NCI-H774 (cell line): ENCODE results near the gene RIMOC1.

Source experiments
- DNase-seq: peaks from one replicate; lab custom pipeline; 2025; lab: John Stamatoyannopoulos, UW

Gene RIMOC1, protein sequence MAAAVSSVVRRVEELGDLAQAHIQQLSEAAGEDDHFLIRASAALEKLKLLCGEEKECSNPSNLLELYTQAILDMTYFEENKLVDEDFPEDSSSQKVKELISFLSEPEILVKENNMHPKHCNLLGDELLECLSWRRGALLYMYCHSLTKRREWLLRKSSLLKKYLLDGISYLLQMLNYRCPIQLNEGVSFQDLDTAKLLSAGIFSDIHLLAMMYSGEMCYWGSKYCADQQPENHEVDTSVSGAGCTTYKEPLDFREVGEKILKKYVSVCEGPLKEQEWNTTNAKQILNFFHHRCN

DNA sequence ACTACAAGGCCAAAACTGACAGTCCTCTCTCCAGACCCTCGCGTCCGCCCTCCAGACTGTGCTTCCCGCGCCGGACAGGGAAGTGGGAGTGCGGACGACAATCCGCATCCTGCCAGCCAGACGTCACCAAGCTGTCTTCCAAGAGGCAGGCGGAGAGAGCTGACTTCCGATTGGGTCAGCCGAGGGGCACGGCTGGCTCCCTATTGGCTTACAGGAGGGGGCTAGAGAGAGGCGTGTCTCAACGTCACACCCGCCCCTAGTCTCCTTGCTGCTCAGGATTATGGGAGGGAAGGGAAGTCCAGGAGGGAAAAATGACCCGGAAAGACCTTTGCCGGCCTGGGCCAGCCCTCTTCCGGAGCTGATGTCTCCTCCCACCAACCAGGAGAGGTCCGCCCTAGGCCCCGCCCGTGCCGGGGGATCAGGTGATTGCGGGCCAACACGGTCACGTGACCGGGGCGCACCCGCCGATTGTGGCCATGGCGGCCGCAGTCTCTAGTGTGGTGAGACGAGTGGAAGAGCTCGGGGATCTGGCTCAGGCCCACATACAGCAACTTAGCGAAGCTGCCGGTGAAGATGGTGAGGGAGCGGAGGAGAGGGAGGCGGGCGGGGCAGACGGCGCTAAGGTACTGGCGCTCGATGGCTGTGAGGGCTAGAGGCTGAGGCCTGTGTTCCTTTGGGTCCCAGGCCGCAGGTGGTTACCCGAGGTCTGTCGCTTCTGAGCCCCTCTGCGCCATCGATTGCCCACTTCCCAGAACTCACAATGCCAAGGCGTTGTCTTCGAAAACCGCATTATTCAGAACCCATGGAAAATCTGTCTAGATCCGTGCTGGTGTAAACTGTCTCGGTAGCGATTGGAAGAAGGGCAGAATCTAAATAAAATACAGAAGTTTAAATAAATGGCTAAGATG is at the start of gene RIMOC1:
Gene RIMOC1 (plus strand): TSS at position 453 of the 908 bp plus-strand sequence. CDS start 24 bp downstream, at position 477.
- DNase-seq = peak; percentile 100

DNA sequence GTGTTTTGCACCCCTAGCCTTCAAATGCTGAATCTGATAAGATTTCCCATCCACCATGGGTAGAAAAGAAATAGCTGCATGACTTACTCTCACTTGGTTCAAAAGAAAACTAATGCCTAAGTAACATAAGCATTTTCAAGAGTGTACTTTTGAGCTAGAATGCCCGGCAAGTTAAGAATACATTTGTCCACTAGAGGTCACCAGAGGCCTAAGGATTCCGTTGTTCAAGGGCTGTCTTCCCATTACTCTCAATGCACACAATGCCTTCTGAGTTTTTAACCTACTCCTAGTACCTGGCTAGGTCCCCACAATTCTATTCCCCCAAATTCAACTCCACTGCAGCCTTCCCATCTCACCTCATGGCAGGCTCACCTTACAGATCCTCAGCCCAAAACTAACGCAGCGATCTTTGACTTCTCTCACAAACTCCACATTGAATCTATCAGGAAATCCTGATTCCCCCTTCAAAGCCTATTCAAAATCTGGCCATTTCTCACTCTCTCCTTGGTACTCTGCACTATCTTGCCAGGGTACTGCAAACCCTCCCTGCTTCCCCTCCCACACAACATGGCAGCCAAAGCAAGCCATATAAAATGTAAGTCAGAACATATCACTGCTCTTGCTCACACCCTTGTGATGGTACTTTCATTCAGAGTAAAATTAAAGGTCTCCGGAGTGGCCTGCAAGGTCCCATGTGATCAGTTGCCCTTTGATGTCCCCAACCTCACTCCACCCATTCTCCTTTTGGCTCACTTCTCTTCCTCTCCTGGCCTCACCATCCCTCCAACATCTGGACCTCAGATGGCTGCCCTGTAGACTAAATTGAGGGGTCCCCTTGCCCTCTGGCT is 47.3 kb upstream of the RIMOC1 start:
- DNase-seq = peak; percentile 67

DNA sequence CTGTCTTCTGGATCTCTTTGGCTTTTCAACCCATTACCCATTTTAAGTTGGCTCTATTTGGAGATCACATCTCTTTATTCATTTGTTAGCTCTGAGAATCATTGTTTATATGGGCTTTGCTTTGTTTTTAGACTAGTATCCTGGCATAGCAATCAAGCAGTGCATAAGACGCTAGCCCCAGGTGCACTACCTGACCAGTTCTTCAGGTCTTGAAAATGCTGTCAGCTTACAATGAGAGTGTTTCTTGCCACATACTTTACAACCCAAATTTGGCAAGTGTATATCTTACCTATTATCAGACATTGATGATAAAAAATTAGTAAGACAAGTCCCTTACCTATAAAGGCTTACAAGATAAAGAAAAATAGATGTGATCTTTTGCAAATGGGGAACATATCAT is 46.2 kb upstream of the RIMOC1 start:
- no peak for DNase-seq

DNA sequence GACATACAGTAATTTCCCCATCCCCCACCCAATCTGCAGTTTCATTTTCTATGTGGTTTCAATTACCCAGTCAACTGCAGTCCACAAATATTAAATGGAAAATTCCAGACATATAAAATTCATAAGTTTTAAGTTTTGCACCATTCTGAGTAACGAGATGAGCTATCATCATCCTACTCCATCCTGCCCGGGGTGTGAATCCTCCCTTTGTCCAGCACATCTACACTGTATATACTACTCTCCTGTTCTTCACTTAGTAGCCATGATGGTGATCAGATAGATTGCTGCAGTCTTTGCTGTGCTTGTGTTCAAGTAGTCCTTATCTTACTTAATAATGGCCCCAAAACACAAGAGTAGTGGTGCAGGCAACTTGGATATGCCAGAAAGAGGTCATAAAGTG is 45.3 kb upstream of the RIMOC1 start:
- no peak for DNase-seq

DNA sequence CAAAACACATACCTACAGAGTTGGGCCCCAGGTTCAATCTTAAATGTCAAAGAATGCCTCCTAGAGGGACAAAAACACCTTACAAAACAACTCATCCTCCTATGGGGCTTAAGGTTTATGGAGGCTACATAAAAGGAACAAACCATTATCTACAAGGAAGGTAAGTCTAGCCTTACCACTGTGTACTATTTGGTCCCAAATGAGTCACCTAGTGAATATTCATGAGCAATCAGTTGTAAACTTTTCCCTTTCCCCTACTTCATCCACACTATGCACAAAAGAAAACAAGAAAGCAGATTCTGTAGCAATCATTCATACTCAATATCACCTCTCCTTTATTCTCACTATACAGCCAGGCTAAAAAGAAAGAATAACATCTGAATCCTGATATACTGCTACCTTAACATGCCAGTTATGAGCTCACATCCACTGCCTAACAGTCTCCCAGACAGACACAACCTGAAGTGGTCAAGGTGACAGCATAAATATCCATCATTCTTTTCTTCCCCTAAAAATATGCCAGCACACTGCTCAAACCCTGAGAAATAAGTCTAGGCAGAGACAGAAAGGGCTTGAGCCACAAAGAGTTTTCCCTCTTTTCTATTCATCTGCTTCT is 40.2 kb upstream of the RIMOC1 start:
- no peak for DNase-seq

DNA sequence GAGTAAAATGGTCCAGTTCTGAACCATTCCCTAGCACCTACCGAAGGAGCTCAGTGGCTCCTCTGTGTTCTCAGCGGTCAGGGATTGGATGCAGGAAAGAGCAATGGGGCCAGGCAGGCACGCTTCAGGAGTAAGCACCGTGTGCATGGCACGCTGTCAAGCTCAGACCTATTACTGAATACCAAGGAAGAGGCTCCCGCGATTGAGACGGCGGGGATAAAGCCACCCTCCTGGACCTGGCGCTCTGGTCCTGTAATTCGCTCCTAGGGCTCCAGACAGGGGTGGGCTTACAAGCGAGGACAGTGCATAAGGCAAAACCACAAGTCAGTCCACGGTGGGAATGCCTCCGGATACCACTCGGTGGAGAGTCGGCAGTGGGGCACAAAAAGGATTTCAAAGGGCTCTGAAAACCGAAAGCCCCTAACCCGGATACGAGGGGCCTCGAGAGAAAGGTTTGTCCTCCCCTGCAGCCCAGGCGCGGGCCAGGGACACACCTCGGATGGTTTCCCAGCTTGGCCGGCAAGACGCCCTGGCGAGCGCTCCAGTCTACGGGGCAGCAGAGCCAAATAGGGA is 34.9 kb upstream of the RIMOC1 start:
- no peak for DNase-seq

DNA sequence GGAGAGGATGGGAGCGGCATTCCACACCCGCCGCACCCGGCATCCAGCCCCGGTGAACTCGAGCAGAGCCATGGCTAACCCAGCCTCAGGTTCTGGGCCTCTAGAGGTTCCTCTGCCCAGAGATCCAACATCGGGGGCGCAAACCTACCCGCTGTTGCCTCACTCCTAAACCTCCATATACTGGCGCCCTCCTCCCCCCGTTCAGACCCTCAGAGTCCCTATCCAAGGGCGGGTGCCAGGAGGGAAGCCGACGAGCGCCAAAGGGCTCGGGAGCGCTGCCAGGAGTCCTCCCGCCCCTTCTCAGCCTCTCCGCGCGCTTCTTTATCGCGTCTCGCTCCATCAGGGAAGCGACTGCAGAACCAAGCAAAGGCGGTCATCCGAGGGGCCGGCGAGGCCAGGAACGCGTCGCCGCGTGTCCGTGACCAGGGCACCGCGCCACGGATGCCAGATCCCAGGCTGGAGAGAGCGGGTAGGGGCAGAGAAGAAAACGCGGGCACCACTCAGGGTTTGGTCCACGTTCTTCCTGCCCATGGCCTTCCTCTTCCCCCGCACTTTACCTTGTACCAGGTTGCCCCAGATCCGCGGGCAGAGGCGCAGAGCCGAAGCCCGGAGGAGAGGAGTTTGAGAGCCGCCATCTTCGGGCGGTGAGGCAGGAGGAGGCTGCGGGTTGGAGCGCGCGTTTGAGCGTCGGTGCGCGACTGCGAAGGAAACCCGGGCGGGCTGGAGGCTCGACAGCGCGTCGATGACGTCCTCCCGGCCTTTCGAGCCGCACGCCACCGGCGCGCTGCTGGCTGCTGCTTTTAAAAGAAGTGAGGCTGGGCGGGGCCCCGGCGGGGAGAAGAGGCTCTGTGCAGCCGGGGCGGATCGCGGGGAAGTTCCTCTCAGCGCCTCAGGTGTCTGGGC is 34.2 kb upstream of the RIMOC1 start, which contains the start of gene OXCT1:
Gene OXCT1 (minus strand): TSS at position 702 of the 903 bp plus-strand sequence. CDS start 67 bp downstream, at position 635.
- DNase-seq = peak; percentile 95

DNA sequence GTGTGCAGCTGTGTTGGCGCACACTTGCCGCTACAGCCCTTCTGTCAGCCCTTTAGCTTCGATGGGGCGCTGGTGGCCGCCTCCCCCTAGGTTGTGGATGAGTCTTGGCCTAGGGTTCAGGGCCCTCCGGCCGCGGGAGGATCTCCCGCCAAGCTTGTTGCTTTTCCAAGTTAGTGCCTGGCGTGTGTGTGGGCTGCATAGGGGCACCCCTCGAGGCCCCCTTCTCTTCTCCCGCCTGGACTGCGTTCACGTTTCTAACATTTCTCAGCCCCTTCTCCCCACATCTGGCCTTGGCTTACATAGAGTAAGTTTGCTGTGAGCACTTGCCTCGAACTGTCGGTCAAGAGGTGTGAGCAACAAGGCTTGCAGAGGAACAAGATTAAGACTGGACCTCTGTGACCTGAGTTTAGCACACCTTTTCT is 33.5 kb upstream of the RIMOC1 start:
- DNase-seq = no peak

DNA sequence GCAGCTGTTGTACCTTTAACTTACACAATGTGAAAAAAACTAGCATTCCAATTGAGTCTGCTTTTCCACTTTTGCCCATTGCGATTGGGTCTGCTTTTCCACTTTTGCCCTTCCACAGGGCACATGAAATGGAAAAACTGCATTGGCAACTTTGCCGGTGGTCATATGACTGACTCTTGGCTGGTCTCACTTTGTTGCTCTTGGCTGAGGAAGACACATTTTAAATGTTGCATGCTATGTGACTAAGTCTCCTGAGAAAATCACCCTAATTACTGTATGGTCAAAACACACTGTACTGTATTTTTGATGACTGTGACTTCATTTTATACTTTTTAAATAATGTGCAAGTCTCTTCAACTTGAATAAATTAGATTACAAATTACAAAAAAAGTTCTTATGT is 32.3 kb upstream of the RIMOC1 start:
- DNase-seq = no peak

DNA sequence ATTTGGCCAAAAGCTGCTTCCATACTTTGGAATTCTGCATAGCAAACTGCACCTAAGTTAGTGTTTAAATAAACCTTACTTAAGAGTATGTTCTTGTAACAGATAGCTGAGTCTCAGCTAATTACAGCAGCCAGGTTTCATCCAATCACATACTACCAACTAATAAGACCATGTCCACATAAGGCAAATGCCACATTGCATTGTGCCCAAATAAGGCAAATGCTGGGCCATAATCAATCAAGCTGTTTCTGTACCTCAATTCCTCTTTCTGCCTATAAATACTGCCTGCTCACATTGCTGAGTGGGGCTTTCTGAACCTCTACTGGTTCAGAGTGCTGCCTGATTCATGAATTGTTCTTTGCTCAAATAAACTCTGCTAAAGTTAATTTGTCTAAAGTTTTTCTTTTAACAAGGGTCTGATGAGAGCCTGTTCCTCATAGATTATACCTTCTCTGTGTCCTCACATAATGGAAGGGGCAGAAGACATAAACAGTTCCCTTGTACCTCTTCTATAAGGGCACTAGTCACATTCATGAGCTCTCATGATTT is 29.6 kb upstream of the RIMOC1 start:
- DNase-seq = no peak

DNA sequence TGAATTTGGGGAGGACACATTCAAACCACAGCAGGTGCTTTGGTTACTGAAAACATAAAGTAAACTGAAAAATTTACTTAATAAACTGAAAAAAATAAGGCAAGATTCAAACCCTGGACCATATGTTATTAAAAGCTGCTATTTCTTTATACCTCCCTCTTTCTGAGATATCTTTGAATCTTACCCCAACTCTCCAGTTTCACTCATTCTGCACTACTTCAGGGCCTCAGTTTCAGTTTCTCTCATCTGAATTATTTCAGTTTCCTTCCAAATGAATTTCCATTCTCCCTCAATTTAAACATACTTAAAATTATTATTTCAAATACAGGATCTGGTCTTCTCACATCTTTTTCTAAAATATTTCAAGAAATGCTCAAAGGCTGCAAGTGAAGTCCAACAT is 29.0 kb upstream of the RIMOC1 start:
- DNase-seq = no peak

DNA sequence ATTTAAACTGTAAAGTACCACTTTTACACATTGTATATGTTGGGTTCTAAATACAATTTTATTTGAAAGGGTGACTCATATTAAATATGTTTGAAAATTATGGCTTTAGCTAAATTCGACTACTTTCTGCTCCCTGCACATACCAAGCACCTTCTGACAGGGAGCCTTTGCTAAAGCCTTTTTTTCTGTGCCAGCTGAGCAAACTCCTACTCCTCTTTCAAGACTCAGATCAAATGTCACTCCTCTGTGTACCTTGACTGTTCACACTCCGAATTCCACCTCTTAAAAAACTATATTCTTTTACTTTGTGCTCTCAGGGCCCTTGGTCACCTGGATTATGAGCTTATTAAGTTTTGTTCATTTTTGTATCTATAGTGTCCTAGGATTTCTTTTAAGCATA is 27.5 kb upstream of the RIMOC1 start:
- DNase-seq = peak; percentile 19

DNA sequence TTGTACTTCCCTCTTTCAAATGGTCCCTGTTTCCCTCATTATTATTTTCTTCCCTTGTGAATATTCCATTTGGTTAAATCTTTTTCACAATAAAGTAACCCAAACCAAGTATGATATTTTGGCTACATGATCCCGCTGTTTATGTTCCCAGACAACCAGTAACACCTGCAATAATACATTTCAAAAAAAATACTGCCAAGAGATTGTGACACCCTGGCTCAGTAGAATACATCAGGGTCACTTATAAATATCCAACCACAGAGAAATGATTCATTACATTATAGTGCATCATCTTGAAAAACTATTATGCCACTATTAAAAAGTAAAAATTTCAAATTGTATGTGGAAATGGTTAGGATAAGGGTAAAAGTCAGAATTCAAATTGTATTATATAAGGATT is 26.7 kb upstream of the RIMOC1 start:
- DNase-seq = no peak

DNA sequence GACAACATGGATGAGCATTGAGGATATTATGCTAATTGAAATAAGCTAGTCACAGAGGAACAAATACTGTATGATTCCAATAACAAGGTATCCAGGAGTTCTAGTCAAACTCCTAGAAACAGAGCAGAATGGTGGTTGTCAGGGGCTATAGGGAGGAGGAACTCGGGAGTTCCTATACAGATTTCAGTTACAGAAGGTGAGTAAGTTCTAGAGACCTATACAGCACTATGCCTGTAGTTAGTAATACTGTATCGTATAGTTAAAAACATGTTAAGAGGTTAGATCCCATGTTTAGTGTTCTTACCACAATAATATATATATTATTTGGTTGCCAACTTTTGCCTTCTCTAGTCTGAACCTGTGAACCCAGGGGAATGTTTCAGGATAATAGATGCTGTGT is 26.0 kb upstream of the RIMOC1 start:
- no peak for DNase-seq

DNA sequence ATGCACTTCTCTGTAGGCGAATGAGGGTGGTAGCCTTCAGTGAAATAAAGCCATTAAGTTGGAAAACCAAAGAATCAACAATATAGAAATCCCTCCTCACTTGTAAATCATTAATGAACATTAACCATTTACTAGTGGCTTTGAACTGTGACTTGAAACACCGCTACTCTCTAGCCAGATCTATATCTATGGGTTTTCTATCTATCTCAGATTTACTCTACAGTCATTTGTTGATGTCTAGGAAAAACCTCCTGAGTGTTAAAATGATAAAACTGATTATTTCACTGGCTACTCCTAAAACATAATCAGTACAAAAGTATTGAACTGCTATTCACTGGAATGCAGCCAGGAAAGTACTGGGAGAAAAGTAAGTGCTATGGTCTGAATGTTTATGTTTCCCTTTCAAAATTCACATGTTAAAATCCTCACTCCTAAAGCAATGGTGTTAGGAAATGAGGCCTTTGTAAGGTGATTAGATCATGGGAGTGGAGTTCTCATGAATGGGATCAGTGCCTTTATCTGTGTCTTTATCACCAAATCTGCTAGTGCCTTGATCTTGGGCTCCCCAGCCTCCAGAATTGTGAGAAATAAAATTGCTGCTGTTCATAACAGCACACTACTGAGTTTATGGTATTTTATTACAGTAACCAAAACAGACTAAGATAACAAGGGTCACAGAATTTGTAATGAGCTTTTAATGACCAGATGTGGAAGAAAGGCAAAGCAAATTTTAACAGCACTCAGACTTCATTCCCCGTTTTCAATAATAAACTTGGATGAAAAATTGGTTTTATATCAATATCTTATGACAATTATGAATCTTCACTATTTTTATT is 25.3 kb upstream of the RIMOC1 start:
- DNase-seq = no peak

DNA sequence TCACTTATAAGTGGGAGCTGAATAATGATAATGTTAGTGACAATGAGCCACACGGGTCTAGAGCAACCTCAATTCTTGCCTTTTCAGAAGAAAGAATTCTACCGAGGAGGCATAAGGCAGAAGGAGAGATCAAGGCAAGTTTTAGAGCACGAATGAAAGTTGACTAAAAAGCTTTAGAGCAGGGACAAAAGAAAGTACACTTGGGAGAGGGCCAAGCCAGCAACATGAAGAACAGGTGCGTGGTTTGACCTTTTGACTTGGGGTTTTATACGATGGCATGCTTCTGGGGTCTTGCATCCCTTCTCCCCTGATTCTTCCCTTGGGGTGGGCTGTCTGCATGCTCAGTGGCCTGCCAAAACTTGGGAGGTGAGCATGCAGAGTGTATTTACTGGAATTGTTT is 21.4 kb upstream of the RIMOC1 start:
- no peak for DNase-seq

DNA sequence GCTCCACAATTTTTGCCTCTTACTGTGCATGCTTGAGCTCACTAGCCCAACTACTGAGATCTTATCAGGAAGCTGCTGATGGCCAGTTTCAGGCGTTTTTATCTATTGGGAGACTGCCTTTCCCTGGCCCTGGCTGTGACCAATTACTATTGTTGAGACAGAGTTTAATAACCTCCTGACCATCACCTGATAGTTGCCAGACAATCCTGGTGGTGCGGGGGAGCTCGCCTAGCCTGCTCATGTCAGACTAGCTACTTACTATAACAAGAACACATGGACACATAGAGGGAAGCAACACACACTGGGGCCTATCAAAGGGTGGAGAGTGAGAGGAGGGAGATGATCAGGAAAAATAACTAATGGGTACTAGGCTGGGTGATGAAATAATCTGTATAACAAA is 20.9 kb upstream of the RIMOC1 start:
- DNase-seq = no peak

DNA sequence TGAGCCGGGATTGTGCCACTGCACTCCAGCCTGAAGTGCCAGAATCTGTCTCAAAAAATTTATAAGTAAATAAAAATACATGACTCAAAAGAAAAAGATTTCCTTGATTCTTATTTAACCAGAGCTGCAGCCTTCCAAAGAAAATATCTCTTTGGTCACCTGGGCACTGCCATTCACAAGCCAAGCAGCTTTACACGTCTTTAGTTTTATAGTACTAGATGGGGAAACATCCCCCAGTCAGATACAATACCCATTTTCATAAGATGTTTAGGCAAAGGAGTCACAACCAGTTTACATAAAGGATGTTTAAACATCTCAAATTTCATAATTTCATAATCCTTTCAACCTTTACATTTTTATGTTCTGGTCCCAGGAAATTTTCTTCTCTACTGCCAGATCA is 20.2 kb upstream of the RIMOC1 start:
- DNase-seq = no peak

DNA sequence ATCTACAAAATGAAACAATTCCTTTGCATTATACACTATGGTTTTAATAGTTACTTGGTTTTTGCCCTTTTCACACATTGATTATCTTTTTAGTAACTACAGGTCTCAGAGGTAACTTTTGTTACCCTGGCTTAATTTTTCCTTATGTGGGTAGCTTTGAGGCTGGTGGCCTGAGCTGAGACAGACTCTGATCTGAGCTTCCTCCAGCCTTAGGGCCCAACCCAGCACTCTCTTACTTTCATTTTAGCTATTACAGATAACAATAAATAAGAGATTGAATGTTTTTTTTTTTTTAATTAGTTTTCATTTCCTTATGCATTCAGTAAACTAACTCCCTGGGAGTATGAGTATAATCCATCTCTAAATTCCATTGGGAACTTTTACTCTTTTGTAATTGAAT is 18.9 kb upstream of the RIMOC1 start:
- no peak for DNase-seq
